HL-60 (cell line): Measurements from ENCODE around the gene FOXJ3.

ENCODE experiments used
- CTCF ChIP-seq: IDR thresholded peaks from one replicate; pipeline ENCODE4 v1.5.1; 2011; ENCODE audit warnings: low read length, control low read depth, inconsistent platforms; ENCODE audit not compliant: insufficient read depth
- GABPA ChIP-seq: IDR thresholded peaks from 2 replicates; pipeline ENCODE4 v1.6.1; 2012; ENCODE audit warnings: low read depth
- POLR2AphosphoS5 ChIP-seq: IDR thresholded peaks from 2 replicates; pipeline ENCODE4 v1.6.1; 2012; ENCODE audit warnings: low read depth
- REST ChIP-seq: IDR thresholded peaks from 2 replicates; pipeline ENCODE4 v1.6.1; 2012; ENCODE audit warnings: low read depth; ENCODE audit not compliant: insufficient replicate concordance
- SPI1 ChIP-seq: IDR thresholded peaks from 2 replicates; pipeline ENCODE4 v1.6.1; 2012; ENCODE audit warnings: low read depth, mild to moderate bottlenecking, borderline replicate concordance

- no peak for TF ChIP-seq CTCF
- TF ChIP-seq GABPA: no peak
- no peak for TF ChIP-seq POLR2AphosphoS5
- no peak for TF ChIP-seq REST
- no peak for TF ChIP-seq SPI1
These were observed 206.1 kb downstream of the FOXJ3 start for GRCh38 chr1:42128964-42129363.
